HG03045 (cell line): ENCODE data around the gene KPNA2.

Experiments used
- ATAC-seq: cut with Tn5 transposase; IDR thresholded peaks from one replicate; pipeline ENCODE4 v1.9.1; 2021; ENCODE audit warnings: mild to moderate bottlenecking, moderate library complexity; ENCODE audit not compliant: unreplicated experiment

KPNA2 gene

DNA sequence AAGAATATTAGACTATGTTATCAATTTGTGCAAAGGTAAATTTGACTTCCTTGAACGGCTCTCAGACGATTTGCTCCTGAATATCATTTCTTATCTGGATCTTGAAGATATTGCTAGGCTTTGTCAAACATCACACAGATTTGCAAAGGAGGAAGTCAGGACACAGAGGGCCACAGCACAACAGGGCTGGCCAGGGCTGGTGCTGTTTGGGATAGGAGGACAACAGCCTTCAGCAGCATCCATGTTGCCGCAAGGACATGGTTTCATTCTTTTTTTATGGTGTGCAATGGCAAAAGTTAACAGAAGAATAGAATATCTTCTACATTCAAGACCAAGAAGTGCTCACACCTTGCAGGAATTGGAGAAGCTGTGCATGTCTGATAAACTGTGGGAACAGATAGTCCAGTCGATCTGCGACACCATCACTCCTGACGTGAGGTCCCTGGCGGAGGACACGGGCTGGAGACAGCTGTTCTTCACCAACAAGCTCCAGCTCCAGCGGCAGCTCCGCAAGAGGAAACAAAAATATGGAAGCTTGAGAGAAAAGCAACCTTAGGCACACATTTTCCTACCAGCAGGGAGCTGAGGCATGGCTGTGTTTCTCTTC is 59.8 kb downstream of the KPNA2 start:
- no peak for ATAC-seq

DNA sequence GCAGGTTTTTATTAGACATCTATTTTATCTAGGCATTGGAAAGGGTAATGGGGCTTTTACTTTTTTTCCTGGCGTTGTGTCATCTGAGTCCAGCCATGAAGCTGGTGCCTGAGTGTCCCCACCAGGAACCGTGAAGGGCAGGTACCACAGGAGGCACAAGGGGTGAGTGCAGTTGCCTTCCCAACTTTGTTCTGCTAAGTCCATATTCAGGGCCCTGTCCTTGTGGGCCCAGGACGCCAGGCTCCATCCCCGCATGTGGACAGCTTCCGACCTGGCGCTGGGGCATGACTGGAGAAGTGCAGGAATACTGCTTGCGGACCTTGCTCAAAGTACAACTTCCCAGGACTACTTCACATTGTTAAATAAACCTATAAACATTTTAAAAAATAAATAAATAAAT is 60.6 kb downstream of the KPNA2 start:
- ATAC-seq, result no peak
